GM18526 (cell line): Measurements from ENCODE around the gene PLG.

ENCODE experiments used
- POLR2A ChIP-seq: IDR thresholded peaks from 3 replicates; pipeline ENCODE4 v1.6.1; 2011; ENCODE audit not compliant: insufficient read length; ENCODE audit errors: extremely low read depth

The PLG gene

GRCh38 chr6:160768101-160768500 lies 66.1 kb downstream of the PLG start:
- no peak for TF ChIP-seq POLR2A

DNA sequence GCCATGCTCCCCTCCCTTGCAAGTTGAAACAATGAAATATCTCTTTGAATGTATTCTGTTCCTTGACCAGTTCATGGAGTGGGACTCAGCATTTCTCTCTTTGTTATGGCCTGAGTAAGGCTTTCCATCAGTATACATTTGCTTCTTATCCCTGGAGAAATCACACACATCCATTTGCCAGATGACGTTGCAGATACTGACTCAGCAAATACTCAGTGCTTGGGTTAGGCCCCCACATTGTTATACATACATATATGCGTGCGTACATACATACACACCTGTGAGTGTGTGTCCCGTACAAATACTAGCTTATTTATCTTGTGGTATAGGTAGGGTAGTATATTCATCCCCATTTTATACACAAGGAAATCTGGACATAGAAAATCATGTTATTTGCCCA lies 72.4 kb downstream of the PLG start:
- no peak for TF ChIP-seq POLR2A

- no peak for TF ChIP-seq POLR2A
These were observed 73.9 kb downstream of the PLG start for GRCh38 chr6:160775792-160776580.

- no peak for TF ChIP-seq POLR2A
These were observed 79.3 kb downstream of the PLG start for GRCh38 chr6:160781298-160781697.

- TF ChIP-seq POLR2A, result no peak
These were observed 80.2 kb downstream of the PLG start for GRCh38 chr6:160782228-160782627.

GRCh38 chr6:160783741-160784140 lies 81.7 kb downstream of the PLG start:
- TF ChIP-seq POLR2A, result no peak

DNA sequence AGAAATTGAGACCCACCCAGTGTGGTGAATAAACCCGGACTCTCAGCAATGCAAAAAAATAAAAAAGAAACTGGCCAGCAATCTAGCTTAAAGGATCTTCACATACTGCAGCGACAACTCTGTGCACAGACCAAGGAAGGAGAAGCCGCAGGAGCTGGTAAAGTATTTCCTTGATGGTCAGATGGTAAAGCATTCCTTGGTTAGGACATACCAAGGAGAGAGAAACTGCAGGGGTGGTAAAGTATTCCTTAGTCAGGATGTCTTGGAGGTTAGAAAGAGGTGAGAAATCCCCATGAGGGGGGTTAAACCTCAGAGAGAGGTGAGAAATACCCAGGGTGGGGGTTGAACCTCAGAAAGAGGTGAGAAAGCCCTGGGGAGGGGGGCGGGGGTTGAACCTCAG lies 86.8 kb downstream of the PLG start:
- TF ChIP-seq POLR2A, result no peak

DNA sequence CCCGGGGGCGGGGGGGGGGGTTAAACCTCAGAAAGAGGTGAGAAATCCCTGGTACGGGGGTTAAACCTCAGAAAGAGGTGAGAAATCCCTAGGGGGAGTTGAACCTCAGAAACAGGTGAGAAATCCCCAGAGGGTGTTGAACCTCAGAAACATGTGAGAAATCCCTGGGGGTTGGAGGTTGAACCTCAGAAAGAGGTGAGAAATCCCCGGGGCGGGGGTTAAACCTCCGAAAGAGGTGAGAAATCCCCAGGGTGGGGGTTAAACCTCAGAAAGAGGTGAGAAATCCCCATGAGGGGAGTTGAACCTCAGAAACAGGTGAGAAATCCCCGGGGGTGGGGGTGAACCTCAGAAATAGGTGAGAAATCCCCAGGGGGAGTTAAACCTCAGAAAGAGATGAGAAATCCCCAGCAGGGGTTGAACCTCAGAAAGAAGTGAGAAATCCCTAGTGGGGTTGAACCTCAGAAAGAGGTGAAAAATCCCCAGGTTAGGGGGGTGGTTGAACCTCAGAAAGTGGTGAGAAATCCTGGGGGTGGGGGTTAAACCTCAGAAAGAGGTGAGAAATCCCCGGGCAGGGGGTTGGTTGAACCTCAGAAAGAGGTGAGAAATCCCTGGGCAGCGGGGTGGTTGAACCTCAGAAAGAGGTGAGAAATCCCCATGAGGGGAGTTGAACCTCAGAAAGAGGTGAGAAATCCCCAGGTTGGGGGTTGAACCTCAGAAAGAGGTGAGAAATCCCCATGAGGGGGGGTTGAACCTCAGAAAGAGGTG lies 87.4 kb downstream of the PLG start:
- no peak for TF ChIP-seq POLR2A

- no peak for TF ChIP-seq POLR2A
These were observed 88.2 kb downstream of the PLG start for GRCh38 chr6:160790028-160790792.

- no peak for TF ChIP-seq POLR2A
These were observed 89.4 kb downstream of the PLG start for GRCh38 chr6:160791459-160791858.

GRCh38 chr6:160791981-160792418 lies 90.0 kb downstream of the PLG start:
- no peak for TF ChIP-seq POLR2A

GRCh38 chr6:160792708-160793107 lies 90.7 kb downstream of the PLG start:
- TF ChIP-seq POLR2A, result no peak

GRCh38 chr6:160793652-160794051 lies 91.6 kb downstream of the PLG start:
- TF ChIP-seq POLR2A, result no peak

- no peak for TF ChIP-seq POLR2A
These were observed 93.7 kb downstream of the PLG start for GRCh38 chr6:160795721-160796120.

DNA sequence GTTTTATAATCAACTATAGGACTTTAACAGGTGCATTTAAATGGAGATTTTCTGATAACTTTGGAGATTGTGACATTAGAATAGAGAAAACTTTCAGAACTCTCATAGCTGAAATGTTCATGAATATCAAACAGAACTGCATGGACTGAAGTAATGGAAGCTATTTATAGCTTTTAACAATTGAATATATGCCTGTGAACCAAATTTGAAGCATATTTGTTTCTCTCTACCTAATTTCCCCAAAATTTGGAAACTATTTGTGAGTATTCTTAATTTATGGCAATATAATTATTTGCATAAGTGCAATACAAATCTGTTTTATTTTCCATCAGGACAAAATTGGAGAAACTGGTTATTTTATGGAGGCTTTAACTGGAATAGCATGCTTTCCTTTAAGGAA lies 96.6 kb downstream of the PLG start:
- TF ChIP-seq POLR2A, result no peak
